Pancreas (tissue), 10 donors: Measurements from ENCODE around the gene STN1. TPM values are rescaled to one million over a fixed set of nuclear protein-coding genes. Genes with fewer than 3 reads are reported as not detected.

Experiments
- ATAC-seq, 4 donors: fragments of 200-7000 bp; cut with Tn5 transposase; one replicate each; pipeline versions ENCODE4 v1.8.0 to v1.9.1; 2020; ENCODE audit warnings: mild to moderate bottlenecking in 4 of 4, moderate library complexity in 4 of 4
- DNase-seq, 6 donors: peaks; one replicate each; pipeline ENCODE4 v3.0.0-alpha.2; 2020
- FAIRE-seq: peaks from 2 replicates; lab custom pipeline; 2012; peaks lifted over from hg19 to GRCh38; lab: Jason Lieb, UNC
- H3K27ac ChIP-seq, 4 donors: fragments of 200-600 bp; sonication (generic); 1 replicate in 3 of 4; 2 replicates in 1 of 4; pipeline versions ENCODE4 v1.5.0 to v1.8.0; 2020
- H3K27me3 ChIP-seq, 4 donors: fragments of 200-600 bp; one replicate each; pipeline ENCODE4 v1.8.0; 2021
- H3K36me3 ChIP-seq, 3 donors: fragments of 200-600 bp; sonication (generic) in 1 of 3; one replicate each; pipeline versions ENCODE4 v1.5.0 to v1.8.0; 2020 to 2021
- H3K4me1 ChIP-seq, 3 donors: fragments of 200-600 bp; one replicate each; pipeline ENCODE4 v1.8.0; 2021
- H3K4me3 ChIP-seq, 4 donors: fragments of 200-600 bp; sonication (generic) in 2 of 4; one replicate each; pipeline versions ENCODE4 v1.5.0 to v1.8.0; 2020 to 2021
- H3K9me3 ChIP-seq, 4 donors: fragments of 200-600 bp; one replicate each; pipeline ENCODE4 v1.8.0; 2021
- CTCF ChIP-seq, 4 donors: fragments of 200-600 bp; sonication (generic) in 3 of 4; IDR thresholded peaks; one replicate each; pipeline versions ENCODE4 v1.5.0 to v1.8.0; 2021; ENCODE audit warnings: antibody characterized with exemption in 4 of 4
- whole genome bisulfite sequencing, 2 donors: extraction: QIAGEN DNeasy Blood & Tissue Kit; methylation state at CpG; one replicate each; pipeline ENCODE4 v1.1.7; 2013; 5-methylcytosine and 5-hydroxymethylcytosine counted together
- intact Hi-C, 3 donors: fragments of 100-400 bp; cut with DNase I; formaldehyde crosslinking; loops; one replicate each; pipeline versions ENCODE4 v1.11.1 to v1.14.2; 2022
- polyA plus RNA-seq, 2 donors: library from polyadenylated mRNA; stranded (reverse); fragments of 200-250 nt; gene quantifications; one replicate each; pipeline ENCODE4 v1.2.3, GENCODE V29; 2013
- total RNA-seq, 6 donors: library from RNA; stranded (reverse); fragmentation: NEBNext Ultra II Directional in 4 of 6; extraction: Animal tissue kit (Norgen Biotek cat#: 25700) in 4 of 6; gene quantifications; one replicate each; pipeline versions ENCODE4 v1.2.1 to v1.2.4, GENCODE V29; 2021 to 2023
- donor health status: healthy with polysubstance abuse.
- donor health status: DM: no; HTN: no; CAD: no; lungs with moderate emphysema.
- donor health status: DM: no; HTN: no; CAD: no.
- donor health status: control.
- donor health status: control.
- donor health status: Bipolar disorder and iron deficiency.
- donor health status: DM: yes; HTN: yes; CAD: no.
- donor health status: DM: no; HTN: no; CAD: no.
- donor health status: DM: no; HTN: no; CAD: no.
- donor health status: DM: yes; HTN: yes; CAD: no.

Gene STN1
- total and polyA plus RNA-seq, 8 donors, result 7.0 to 15.9 (median 13.3) TPM

DNA sequence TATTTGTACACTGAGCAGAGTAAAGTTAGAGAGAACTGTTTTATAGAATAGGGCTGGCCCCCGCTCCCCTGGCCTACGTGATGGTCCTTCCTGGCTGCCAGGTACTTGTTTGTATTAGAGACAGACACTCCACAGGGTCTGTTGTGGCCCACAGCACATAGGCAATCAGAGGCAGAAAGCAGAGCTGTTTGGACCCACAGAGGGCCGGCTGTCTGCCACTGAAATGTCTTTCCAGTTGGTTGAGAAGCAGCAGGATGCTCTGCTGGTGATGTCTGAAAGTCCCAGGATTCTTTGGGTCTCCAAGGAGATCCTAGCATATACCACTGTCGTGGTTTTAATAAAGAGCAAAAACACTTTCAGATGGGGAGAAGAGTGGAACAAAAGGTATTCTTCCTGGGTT, 5.2 kb downstream of the STN1 start:
- ATAC-seq (no peak), DNase-seq (no peak), FAIRE-seq (no peak)
- intact Hi-C loops, result no loop called here
- Histone ChIP-seq H3K4me3 (no peak overlapping the region), H3K27me3 (no peaks in the 10 kb centered on the region), H3K27ac (no peak overlapping the region), H3K4me1 (peaks cover 18 to 52% (median 45%) of the 10 kb centered on the region in 3 donors), H3K36me3 (no peaks in the 10 kb centered on the region), H3K9me3 (no peaks in the 10 kb centered on the region)
- TF ChIP-seq CTCF (IDR thresholded peaks at IDR 0.05), result no peak
- WGBS, 2 donors, result 93% methylated on average over 4 of the region's 4 CpGs

DNA sequence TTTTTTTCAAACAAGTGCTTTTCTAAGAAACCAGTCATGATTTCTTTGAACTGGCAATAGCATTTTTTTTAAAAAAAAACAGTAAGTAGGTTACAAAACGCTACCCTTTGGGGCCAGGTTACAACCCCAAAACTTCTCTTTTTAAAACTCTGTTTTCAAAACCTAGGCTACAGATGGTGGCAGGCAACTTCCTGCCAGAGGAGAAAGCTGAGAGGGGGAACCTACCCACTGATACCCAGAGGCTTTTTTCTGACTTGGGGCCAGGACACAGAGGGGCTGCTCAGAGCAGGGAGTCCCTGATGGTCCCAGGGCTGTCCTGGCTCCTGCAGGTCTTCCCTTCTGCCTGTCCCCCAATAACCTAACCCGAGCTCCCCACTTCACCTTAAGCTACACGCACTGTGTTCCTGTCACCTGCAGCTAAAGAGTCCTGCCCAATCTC, 6.9 kb downstream of the STN1 start:
- Histone ChIP-seq H3K27me3 (no peaks in the 10 kb centered on the region), H3K36me3 (no peaks in the 10 kb centered on the region), H3K4me3 (no peak overlapping the region), H3K4me1 (peaks cover 18 to 44% (median 42%) of the 10 kb centered on the region in 3 donors), H3K9me3 (no peaks in the 10 kb centered on the region), H3K27ac (peak overlapping the region in 2 of 4 donors; percentile 1 to 23)
- ATAC-seq (no peak), FAIRE-seq (no peak), DNase-seq (no peak)
- no peak for TF ChIP-seq CTCF (IDR thresholded peaks at IDR 0.05)
- intact Hi-C loops, result no loop called here
- WGBS, 2 donors, result 70 to 72% methylated on average over 3 of the region's 3 CpGs

DNA sequence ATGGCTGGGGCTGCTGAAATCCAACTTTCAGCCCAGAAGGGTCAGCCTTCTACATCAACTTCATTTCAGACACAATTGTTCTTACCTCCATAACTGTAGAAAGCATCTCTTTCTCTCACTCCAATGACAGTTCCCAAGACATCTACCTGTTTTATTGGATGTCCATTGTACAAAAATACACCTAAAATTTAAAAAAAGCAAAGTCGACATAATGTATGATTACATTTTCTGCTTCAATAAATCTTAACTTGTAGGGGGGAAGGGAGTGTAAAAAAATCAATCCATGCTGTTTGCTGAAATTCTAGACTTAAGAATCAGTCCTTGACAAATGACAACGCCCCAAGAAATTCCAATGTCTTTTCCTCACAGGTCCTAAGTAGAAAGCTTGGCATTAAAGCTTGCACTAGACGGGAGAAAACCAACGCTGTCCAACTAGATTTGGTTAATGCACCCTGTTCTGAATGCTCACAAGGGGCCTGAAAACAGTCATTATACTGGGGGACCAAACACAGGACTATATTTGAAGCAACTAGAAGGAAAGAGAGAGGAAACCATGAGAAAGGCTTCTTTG, 7.5 kb downstream of the STN1 start:
- FAIRE-seq, result no peak
- no peaks in the 10 kb centered on the region for H3K9me3 ChIP-seq

DNA sequence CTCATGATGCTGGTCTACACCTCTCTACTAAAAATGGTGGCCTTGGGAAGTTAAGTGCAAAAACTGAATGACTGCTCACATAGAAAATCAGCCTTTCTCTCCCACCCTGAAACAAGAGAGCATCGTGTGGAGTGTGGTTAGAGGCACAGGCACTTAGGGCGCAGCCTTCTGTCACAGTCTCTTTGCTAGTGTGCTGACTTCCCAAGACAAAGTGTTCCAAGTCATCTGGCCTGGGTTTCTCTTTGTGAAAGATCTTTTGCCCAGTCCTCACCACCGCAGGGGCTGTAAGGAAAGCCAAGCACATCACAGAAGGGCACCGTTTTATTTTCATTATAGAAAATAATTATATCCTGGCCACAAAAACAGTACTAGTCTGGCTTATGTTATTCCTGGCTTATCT, 12.5 kb downstream of the STN1 start:
- Histone ChIP-seq H3K4me1 (peaks cover 13 to 27% (median 25%) of the 10 kb centered on the region in 3 donors), H3K4me3 (no peak overlapping the region), H3K27ac (no peak overlapping the region), H3K27me3 (no peaks in the 10 kb centered on the region), H3K36me3 (peaks cover 0 to 23% (median 7%) of the 10 kb centered on the region in 3 donors), H3K9me3 (no peaks in the 10 kb centered on the region)
- 84 to 90% methylated on average over 4 of the region's 4 CpGs for WGBS, 2 donors
- DNase-seq (no peak), ATAC-seq (no peak), FAIRE-seq (no peak)
- intact Hi-C loops, result no loop called here
- no peak for TF ChIP-seq CTCF (IDR thresholded peaks at IDR 0.05)

More for the DNA sequence above, 7.5 kb downstream of the STN1 start:
- ATAC-seq, result peak in 1 of 4 donors; percentile 9
- no peaks in the 10 kb centered on the region for H3K27me3 ChIP-seq
- H3K36me3 ChIP-seq, result no peaks in the 10 kb centered on the region
- H3K4me3 ChIP-seq, result no peak overlapping the region
- intact Hi-C loops, result no loop called here
- no peak for DNase-seq
- 35 to 43% methylated on average over 4 of the region's 4 CpGs for WGBS, 2 donors
- peak overlapping the region in 2 of 4 donors; percentile 1 to 23 for H3K27ac ChIP-seq
- peaks cover 15 to 40% (median 37%) of the 10 kb centered on the region in 3 donors for H3K4me1 ChIP-seq
- no peak for TF ChIP-seq CTCF (IDR thresholded peaks at IDR 0.05)

DNA sequence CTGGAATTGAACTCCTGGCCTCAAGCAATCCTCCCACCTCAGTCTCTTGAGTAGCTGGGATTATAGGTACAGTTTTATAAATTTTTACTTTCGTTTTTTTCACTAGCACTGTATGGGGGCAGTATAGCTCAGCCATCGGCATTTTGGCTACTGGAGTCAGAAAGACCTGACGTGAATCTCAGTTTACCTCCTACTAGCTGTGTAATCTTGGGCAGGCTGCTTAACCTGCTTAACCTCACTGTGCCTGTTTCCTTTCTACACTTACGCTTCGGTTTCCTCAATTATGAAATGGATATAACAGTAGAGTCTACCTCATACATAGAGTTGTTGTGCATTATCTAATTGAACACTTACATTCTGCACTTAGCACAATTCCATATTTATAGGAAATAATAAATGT, 16.7 kb downstream of the STN1 start:
- intact Hi-C loops, result no loop called here

More for the DNA sequence above, 16.7 kb downstream of the STN1 start:
- Histone ChIP-seq H3K36me3 (peaks cover 0 to 55% (median 13%) of the 10 kb centered on the region in 3 donors), H3K27me3 (no peaks in the 10 kb centered on the region), H3K4me3 (no peak overlapping the region), H3K9me3 (no peaks in the 10 kb centered on the region), H3K27ac (no peak overlapping the region), H3K4me1 (peaks cover under 1 to 4% (median 3%) of the 10 kb centered on the region in 3 donors)
- no peak for TF ChIP-seq CTCF (IDR thresholded peaks at IDR 0.05)
- no peak for FAIRE-seq
- no peak for ATAC-seq
- 77 to 80% methylated on average over 5 of the region's 5 CpGs for WGBS, 2 donors
- no peak for DNase-seq
